Measurements from ENCODE around the gene LRMDA.

- TF ChIP-seq, protein P1, sequence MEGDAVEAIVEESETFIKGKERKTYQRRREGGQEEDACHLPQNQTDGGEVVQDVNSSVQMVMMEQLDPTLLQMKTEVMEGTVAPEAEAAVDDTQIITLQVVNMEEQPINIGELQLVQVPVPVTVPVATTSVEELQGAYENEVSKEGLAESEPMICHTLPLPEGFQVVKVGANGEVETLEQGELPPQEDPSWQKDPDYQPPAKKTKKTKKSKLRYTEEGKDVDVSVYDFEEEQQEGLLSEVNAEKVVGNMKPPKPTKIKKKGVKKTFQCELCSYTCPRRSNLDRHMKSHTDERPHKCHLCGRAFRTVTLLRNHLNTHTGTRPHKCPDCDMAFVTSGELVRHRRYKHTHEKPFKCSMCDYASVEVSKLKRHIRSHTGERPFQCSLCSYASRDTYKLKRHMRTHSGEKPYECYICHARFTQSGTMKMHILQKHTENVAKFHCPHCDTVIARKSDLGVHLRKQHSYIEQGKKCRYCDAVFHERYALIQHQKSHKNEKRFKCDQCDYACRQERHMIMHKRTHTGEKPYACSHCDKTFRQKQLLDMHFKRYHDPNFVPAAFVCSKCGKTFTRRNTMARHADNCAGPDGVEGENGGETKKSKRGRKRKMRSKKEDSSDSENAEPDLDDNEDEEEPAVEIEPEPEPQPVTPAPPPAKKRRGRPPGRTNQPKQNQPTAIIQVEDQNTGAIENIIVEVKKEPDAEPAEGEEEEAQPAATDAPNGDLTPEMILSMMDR (IDR thresholded peaks at IDR 0.05), result no peak
- TF ChIP-seq POLR2A (IDR thresholded peaks at IDR 0.05), result no peak
Measured at GRCh38 chr10:76234499-76235226, 803.2 kb downstream of the LRMDA start.
